ENCODE data around the gene IKBKE. TPM values are rescaled to one million over a fixed set of nuclear protein-coding genes. Genes with fewer than 3 reads are reported as not detected.

The IKBKE gene
- total and polyA plus RNA-seq, 2 of the 8 experiments (the other 6 are each of a cell fraction or from before 2014, with no cell fraction given), result 8.6 to 12.0 TPM

DNA sequence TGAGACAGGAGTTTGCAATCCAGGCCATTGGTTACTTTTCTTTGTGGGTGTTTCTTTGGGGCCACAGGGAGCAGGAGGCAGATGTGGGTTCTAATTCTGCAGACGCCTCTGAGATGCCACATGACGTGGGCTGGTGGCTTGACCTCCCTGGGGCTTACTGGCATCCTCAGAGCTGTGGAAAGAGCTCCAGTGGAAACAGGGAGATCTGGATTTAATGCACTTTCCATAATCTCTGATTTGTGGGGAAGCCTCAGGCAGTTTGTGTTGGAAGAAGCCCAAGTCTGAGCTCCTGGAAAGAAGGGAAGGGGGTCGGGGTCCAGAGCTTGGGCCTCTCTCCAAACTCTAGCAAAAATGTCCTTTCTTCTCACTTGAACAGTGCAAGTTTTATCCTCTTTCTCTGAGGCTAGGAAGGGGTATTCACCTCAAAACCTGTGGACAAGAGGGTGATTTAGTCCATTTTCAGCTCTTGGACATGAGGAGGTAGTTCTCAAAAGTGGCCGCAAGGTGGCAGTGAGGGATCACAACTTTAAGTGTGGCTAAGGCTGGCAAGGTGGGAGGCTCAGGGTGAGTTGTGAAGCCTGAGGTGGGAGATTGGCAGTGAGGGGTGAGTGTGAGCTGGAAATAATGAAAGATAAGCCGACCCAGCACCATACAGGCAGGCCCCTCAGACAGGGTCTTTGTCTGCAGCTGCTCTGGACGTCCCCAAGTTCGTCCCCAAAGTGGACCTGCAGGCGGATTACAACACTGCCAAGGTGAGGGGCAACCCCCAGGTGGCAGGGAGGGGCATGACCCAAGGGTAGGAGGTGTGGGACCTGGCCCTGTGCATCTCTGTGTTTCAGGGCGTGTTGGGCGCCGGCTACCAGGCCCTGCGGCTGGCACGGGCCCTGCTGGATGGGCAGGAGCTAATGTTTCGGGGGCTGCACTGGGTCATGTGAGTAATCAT lies 9.2 kb downstream of the IKBKE start (continued):
- no peak for TF ChIP-seq ASH2L (IDR thresholded peaks at IDR 0.05; ENCODE audit: low read length)

Data from H1 (cell line).